GM18907 (cell line): Measurements from ENCODE around the gene UFD1.

Experiments
- ATAC-seq: cut with Tn5 transposase; IDR thresholded peaks from one replicate; pipeline ENCODE4 v1.9.1; 2021; ENCODE audit warnings: mild to moderate bottlenecking, moderate library complexity; ENCODE audit not compliant: unreplicated experiment

UFD1 gene

DNA sequence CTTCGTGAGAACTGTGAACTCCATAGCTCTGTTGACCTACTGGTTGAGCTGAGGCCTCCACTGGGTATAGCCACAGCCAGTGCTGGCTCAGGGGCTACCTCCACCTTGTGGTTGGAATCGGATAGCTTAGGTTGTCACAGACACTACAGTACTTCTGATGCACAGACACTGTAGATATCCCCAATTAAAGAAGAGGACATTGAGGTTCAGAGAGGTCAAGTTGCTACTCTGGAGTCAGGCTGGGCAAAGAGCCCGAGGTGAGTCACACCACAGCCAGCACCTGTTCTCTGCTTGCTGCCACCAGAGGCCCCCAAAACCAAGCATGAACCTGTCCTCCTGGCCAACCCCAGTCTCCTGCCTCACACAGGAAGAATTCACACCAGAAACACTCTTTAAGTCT, 5.4 kb downstream of the UFD1 start:
- no peak for ATAC-seq

DNA sequence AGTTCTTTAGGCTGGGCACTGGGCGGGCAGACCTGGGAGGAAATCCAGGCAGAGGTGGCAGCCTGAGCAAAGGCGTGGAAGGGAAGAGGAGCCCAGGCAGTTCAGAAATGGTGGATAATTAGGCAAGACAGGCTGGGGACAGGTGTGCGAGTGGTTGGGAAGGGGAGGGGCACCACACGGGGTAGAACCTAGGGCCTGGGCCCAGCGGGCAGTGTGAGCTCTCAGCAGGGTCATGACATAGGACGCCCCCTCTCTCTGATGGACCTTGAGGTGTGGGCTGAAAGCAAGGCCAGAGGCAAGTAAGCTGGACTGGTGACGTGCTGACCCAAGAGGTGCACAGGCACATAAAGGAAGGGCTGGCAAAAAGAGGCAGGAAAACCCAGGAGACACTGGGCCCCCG, 6.8 kb downstream of the UFD1 start:
- no peak for ATAC-seq

DNA sequence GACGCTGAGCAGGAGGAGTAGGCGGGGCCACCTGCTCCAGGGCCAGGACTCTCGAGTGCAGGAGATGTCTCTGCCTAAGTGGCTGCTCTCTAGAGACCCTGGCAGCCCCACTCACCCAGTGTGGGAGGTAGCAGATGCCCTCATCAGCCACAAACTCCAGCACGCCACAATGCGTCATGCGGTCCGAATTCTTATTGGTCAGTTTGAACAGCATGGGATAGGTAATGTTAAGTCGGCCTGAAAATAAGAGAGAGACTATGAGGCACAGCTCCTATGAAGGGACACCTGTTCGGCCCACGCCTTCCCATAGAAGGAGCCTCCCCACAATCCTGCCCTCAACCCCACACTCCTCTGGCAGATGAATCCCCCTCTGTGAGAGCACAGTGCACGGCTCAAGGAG, 7.4 kb downstream of the UFD1 start:
- no peak for ATAC-seq

DNA sequence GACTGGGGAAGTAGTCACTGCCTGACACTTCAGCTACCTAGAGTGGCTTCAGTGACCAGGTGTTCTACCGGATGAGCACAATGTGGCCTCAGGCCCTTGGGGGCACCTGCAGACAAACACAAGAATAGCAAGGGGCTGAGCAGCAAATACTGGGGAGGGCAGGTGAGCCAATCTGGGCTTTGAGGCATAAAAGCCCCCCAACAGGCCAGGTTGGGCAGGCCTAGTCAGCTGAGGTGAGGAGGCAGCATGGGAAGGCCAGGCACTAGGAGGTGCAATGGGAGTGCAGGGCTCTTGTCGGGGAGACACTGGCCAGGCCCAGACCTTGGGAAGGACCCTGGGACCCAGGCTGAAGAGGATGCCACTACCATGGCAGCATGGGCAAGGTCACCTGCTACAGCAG, 9.0 kb downstream of the UFD1 start:
- no peak for ATAC-seq

DNA sequence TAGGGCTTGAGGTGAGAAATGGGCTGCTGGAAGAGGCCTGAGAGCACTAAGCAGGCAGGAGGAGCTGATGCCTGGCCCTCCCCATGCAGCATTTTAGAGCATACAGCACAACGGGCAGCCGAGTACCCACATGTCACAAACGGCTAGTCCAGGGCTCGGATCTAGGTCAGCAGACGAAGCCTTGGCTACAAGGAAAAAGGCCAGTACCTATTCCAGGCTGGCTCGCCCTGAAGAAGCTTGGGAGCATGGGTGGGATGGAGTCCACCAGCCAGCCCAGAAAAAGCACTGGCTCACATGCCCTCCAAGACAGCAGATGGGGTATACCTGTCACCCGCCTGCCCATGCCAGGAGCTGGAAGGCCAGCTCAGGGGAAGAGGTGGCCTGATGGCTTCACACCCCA, 9.6 kb downstream of the UFD1 start:
- ATAC-seq: no peak

GRCh38 chr22:19467912-19468311, 11.1 kb downstream of the UFD1 start:
- no peak for ATAC-seq

- ATAC-seq: no peak
Measured at GRCh38 chr22:19466848-19467752, 11.9 kb downstream of the UFD1 start.

DNA sequence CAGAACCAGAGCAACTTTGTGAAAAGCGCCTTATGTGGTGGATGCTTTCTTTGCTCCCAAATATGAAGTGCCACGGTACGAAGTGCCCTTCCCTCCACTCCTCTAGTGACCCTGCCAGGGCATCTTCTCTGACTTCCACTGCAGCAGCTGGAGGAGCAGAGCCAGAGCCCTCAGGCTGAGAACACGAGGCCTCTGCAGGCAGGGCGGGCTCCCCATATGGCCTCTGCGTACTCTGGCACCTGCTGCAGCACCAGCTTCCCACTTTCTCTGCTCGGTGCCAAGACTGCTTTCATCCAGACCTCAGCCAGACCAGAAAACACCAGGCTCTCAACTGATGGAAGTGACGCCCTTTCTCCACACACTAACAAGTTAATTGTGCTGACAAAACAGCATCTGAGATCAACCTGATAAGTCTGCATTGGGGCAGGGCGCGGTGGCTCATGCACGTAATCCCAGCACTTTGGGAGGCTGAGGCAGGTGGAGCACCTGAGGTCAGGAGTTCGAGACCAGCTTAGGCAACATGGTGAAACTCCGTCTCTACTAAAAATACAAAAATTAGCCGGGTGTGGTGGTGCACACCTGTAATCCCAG, 12.8 kb downstream of the UFD1 start:
- no peak for ATAC-seq

- no peak for ATAC-seq
Measured at GRCh38 chr22:19464975-19465374, 14.0 kb downstream of the UFD1 start.

- no peak for ATAC-seq
Measured at GRCh38 chr22:19464546-19464945, 14.4 kb downstream of the UFD1 start.

GRCh38 chr22:19463491-19464469, 15.2 kb downstream of the UFD1 start:
- no peak for ATAC-seq

GRCh38 chr22:19463008-19463407, 16.0 kb downstream of the UFD1 start:
- no peak for ATAC-seq

GRCh38 chr22:19461506-19461905, 17.5 kb downstream of the UFD1 start:
- no peak for ATAC-seq

DNA sequence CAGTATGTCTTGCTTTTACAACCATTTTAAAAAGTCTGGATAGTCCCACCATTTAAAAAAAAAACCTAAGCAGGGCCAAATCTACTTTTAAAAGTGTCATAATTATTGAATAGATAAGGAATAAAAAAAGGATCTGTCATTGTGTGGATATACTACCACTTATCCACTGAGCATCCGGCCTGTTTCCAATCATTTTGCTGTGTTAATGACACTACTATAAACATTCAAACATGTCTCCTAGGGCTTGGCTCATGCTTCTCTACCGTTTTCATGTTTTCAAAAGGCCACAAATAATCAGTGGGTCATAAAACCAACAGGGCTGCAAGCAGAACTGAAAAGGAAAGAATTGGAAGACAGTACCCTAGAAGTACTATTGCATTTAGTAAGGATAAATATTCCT, 19.0 kb downstream of the UFD1 start:
- ATAC-seq: no peak

DNA sequence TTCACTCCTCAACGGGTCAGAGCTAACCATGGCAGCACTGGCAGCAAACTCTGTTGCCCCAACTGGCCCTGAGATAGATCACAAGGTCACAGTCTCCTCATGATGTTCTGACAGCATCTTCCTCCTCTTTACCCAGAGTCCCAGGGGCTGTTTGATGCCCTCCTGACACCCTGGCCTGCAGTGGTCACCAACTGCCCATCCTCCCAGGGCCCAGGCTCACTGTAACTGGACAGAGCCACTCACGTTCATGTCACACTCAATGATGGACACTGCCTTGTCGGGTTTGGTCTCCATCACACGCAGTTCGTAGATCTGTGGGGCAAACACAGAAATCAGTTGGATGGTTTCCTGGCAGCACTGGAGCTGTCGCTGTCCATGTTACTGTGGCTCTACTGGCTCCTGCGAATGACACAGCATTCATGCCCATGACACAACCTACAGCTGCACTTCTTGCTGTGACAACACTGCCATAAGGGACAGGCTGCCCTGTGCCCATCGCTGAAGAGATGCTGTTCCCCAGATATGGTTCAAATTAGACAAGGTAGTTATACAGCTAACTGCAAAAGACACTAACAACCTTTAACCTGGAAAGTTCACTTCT, 21.1 kb downstream of the UFD1 start:
- no peak for ATAC-seq

DNA sequence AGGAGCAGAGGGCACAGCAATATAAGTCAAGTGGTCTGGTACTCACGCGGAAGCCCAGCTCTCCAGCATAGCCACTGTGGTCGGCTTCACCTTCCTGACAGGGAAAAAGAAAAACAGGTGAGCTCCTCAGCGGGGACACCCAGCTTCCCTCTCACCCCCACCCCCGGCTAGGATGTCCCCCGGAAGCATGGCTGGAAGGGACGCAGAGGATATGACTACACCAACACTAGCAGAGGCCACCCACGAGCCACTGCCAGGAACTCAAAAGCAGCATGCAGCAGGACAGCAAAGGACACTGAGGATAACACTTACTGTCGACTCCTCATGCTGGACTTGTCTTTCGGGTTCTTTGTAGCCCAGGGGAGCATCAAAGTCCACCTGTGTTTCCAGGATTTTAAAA, 22.5 kb downstream of the UFD1 start:
- ATAC-seq: no peak

DNA sequence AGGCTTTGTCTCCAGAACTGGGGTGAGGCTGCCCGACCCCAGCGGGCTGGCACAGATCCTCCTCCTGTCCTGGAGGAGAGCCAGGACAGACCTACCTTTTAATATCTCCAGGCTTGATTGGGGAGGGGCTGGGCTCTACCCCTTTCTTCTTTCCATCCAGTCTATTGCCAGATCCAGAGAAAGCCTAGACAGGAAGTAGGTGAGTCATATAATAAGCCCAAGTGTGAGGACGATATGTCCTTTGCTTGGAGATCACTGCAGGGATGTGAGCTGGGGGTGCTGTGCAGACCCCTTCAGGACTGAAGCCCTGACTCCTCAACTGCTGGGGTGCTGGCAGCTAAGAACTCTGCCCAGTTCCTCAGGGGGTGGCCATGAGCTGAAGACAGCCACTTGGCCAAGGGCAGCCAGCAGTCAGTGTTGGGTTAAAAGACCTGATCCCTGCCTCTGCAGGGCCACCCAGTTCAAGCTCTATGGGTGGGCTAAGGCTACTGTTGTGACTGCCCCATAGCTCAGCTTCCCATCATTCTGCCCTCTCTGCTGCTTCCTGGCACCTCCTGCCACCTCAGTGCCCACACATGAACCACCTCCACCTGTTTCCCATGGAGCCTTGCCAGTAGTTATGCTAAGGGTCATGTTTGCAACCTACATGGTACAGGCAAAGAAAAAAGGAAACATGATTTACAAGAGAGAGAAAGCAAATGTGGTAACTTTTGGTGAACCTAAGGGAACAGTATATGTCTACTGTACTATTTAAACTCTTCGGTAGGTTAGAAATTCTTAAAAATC, 23.2 kb downstream of the UFD1 start:
- ATAC-seq: no peak

- no peak for ATAC-seq
Measured at GRCh38 chr22:19455033-19455432, 24.0 kb downstream of the UFD1 start.

GRCh38 chr22:19454156-19454555, 24.8 kb downstream of the UFD1 start:
- no peak for ATAC-seq

DNA sequence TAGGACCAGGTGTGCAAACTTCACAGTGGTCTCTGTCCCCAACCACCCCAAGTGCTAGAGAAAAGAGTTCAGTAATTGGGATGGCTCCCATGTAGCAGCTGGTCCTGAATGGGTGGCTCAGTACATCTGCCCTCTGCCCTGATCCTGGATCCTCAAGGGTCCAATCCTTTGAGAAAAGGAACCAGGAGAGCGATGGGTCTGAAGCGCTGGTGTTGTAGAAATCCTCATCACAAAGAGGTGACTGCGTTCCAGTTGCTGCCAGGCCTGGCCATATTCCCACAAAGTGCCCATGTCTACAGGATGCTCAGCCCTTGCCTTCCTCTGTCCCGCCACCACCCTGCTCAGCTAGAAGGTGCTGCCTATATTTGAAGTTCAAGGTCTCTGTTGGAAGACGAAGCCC, 25.3 kb downstream of the UFD1 start:
- no peak for ATAC-seq
